Hematopoietic multipotent progenitor cell treated with erythropoietin and hydrocortisone succinate and interleukin-3 and kit ligand, for 4 days (in vitro differentiated cells): ENCODE results near the gene CLDN7.
"Not testable (repeated sequence)": the region's sequence is repeated elsewhere in the genome, so short reads cannot be mapped to it uniquely, and the experiment has no call there.

ENCODE experiments used
- DNase-seq: peaks from one replicate; pipeline ENCODE4 v3.0.0-alpha.2; 2015

Gene CLDN7

DNA sequence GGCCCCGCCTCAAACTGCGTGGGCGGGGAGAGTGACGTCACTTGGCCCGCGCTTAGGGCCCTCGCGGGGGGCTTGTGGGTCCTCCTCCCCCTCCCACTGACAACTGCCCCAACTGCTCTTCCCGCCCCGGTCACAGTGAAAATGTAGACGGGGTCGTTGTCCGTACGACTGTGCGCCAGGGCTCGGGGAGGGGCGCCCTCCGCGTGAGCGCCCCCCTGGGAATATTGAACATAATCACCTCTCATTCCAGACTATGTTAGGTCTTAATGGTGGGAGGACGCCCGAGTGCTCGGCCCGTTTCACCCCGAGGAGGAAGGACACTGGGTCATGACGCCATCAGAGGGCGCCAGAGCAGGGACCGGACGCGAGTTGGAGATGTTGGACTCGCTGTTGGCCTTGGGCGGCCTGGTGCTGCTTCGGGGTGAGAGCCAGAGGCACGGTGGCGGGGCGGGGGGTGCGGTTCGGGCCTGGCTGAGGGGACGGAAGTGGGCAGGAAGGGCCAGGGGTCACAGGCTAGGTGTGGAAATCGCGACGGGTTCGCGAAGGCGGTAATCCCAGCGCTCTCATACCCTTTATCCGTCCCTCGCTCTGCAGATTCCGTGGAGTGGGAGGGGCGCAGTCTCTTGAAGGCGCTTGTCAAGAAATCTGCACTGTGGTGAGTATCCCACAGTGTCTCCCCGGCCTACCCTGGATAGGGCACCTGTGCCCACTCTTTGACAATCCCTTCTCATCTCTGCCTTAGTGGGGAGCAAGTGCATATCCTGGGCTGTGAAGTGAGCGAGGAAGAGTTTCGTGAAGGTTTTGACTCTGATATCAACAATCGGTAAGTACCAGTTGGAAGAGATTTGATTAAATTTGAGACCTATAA lies 9.9 kb downstream of the CLDN7 start, which contains the start of gene ELP5:
TSS of gene ELP5 (plus strand) at position 40 of the 868 bp plus-strand sequence. CDS start at position 376, 336 bp downstream.
- DNase-seq = peak; percentile 97

DNA sequence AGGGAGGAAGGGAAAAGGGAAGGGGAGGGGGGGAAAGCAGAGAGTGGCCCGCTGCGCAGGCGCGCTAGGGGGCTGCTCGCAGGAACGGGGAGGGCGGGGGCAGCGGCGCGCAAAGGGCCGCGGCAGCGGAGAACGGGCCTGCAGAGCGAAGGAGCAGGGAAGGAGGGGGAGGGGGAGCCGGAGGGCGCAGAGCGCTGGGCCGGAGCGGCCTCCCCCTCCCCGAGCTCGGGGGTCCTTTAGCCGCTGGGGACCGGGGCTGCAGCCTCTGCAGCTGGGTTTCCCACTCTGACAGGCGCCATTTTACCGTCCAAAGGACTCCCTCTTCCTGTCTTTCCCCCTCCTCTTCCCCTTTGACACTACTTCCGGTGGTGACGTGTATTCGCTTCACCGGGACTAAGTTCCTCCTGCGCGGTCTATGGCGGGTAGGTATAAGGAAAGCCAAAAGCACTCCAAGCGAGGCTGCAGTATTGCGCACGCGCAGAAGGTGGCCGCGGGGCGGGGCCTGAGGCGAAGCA lies 10.6 kb downstream of the CLDN7 start, which contains the start of gene CTDNEP1:
TSS of gene CTDNEP1 (minus strand) at position 74 of the 515 bp plus-strand sequence. CDS start 438 bp downstream, outside the sequence.
- peak; percentile 100 for DNase-seq

DNA sequence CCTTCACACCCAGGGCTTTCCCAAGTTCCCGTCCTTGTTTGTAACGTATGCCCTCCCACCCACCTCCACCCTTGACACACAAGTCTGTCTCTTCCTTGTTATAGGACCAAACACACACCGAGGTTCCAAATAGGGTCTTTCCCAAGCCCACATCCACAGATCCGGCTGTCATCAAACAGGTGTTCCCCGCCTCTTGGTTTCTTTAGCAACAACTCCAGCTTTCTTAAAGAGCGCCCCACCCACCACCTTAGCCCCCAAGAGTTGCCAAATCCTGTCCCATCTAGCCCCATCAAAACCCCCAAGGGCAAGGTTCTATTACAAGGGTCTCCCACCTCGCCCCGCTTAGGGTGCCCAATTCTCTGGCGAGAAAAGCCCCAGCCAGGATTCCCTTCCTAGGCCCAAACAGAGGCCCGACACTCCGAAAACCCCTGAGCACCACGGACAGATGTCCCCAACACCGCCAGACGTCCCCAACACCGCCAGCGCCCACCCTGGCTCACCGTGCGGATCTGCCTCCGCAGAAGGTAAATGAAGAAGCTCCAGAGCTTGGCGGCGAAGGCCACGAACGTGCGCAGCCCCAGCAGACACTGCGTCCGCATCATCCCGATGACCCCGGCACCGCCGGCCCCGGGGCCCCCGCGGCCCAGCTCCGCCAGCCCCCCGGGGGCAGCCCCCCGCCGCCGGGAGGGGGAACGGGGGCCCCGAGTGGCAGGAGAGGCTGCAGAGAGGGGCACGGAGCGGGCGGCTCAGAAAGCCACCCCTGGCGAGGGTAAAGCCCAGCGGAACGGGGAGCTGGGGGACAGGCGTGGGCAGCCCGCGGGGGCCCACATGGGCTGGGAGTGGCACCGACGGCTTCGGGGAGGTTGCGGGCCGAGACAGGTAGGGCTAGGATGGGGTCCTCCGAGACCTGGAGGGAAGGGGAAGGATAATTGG lies 11.3 kb downstream of the CLDN7 start:
- DNase-seq = no peak

DNA sequence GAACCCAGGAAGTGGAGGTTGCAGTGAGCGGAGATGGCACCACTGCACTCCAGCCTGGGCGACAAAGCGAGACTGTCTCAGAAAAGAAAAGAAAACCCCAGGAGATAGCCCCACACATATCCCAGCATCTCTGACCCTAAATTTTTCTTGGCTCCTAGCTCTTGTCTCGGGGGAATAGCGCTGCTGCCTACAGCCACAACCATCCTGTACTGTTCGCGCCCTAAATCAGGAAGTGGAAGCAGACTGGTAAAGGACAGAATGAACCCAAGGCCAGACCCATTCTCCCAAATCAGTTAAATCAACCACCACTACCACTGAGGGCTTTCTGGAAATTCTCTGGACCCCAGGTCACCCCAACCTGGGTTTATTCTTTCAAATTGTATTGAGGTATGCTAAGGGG lies 12.4 kb downstream of the CLDN7 start:
- DNase-seq = peak; percentile 52

DNA sequence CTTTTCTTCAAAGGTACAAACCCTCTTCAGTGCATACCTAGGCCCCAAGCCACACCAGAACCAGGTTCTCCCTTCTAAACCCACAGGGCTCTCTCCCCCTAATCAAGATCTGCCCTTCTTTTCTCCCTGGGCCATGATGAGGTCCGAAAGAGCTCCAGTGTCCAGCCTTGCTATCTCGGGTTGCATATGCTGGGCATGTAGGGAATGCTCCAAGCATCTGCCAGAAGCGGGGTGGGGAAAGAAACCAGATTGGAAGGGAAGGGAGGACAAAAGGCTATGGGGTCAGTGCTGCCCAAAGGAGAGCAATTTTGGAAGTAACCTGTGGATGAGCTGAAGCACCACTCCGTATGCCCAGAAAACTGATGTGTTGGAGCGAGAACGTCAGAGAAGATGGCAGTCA lies 13.1 kb downstream of the CLDN7 start:
- no peak for DNase-seq

DNA sequence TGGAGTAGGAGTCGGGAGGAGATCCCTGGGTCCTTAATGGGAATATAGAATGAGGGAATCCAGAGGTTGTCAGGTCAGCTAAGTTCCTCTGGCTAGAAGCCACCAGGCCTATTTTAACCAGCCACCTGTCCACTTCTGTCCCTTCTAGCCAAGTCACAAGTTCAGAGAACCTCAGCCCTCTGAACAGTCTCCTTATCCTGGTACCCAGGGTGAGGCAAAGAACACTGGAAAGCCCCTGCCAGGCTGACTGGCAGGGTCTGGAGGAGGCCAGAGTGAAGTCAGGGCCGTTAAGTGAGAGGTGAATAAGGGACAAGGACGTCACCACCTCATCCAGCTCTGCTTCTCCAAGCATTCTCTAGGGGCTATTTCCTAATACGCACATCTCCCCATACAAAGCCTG lies 13.5 kb downstream of the CLDN7 start:
- DNase-seq = no peak

DNA sequence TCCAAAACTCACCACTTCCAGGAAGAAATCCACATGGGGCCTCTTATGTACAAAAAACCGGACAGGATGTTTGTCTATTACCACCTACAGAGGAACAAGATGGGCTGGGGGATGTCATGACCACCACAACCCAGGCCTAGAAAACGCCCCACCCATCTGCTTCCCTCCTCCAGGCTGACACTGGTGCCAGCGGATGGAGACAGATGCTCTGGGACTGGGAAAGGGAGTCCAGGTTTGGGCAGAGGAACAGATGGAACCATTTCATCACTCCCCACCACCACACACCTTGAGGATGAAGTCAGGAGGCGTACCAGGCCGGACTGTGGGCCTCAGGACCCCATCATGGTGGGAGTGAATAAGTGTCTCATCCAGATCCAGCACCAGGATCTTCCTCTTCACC lies 15.5 kb downstream of the CLDN7 start:
- DNase-seq = no peak

DNA sequence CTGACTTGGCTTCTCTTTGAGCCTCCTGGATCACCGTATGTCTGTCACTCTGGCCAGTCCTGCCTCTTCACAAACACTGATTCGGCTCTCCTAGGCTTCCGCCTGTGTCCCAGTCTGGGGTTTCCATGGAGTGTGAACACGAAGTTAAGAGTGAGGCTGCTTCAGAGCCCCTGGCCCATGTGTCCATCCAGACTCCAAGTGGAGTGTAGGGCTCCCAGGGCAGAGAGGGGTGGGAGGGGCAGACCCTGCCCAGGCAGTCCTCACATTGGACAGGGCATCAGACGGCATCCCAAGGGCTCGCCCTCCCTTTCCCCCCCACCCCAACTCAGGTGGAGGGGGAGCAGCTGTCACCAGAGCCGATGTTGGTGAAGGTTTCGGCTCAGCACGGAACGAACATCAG lies 18.4 kb downstream of the CLDN7 start:
- DNase-seq = not testable (repeated sequence)

DNA sequence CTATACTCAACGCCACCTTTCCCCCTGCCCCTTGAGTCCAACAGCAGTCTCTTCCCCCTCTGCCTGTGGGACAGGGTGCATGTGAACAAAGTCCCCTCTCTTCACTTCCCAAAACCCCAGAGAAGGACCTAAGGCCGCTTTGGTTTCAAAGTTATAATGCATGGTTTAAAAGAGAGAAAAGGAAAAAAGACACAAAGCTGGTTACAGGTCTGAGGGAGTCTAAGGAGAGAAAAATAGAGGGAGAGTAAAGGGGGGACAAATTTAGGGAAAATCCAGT lies 18.9 kb downstream of the CLDN7 start:
- DNase-seq = no peak

DNA sequence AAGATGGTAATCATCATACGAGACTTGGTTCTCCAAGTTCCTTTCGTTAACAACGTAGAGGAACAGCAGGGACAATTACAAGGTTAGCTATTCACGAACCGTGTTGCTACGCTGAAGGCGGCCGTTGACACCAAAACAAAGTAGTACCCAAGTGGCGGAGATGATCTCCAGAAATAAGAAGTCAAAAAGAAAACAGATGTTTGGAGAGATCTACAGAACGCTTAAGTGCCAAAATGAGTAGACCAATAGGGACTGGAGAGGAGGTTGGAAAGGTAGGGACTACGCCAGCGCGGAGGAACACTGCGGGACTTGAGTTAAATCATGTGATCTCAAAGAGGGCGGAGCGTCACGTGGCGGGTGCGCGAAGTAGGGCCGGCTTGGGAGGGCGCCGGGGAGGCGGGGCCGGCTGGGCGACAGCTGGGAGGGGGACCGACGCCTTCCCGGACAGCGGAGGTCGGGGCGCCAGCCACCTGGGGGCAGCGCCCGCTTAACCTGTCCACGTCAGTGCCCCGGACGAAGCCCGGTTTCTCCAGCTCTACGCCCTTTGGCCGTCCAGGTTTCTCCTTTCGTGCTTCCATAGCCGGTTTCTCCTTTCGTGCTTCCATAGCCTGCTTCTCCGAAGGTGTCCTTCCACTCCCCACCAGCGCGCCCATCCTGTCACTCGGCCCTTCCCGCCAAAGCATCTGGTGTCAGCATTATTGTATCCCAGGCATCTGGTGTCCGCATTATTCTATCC lies 19.4 kb downstream of the CLDN7 start:
- peak; percentile 97 for DNase-seq

DNA sequence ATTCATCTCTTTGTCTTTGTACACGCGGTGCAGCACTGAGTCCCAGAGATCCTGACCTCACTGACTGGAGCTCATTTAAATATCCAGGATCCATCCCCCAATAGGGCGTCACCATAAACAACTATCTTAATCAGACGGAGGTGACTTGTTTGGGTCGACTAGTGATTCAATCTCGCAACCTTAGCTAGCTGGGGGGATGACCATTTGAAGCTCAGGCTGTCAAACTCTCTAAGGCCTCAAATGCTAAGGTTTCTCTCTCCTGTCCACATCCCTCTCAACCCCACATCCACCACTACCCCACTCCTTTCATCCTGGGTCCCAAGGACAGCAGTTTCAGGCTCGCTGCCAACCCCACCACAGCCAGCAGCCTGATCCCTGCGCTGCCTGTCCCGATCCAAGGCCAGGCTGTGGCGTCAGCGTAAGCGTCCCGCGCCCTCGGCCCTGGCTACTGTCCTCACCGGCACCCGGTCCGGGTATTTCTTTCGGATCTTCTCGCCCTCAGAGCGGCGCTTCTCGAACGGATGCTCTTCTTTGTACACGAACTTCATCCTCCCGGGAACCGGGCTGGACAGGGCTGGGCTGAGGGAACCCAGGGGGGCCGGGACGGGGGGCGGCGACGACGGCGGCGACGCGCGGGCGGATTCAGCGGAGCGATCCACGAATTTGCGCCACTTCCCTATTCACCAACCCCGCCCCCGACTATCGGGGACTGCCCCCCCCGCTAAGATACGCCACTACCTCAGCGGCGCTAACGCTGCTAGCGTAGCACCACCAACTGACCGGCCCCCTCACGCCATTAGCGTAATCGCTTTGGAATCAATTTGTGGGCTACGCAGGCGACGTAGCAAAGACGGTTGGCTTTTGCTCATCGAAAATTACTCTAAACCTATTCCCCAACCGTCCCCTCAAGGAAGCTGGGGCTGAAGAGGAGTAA lies 20.2 kb downstream of the CLDN7 start, which contains the start of gene GABARAP:
TSS of gene GABARAP (minus strand) at position 667 of the 934 bp plus-strand sequence. CDS start at position 548, 119 bp downstream.
- peak; percentile 96 for DNase-seq

DNA sequence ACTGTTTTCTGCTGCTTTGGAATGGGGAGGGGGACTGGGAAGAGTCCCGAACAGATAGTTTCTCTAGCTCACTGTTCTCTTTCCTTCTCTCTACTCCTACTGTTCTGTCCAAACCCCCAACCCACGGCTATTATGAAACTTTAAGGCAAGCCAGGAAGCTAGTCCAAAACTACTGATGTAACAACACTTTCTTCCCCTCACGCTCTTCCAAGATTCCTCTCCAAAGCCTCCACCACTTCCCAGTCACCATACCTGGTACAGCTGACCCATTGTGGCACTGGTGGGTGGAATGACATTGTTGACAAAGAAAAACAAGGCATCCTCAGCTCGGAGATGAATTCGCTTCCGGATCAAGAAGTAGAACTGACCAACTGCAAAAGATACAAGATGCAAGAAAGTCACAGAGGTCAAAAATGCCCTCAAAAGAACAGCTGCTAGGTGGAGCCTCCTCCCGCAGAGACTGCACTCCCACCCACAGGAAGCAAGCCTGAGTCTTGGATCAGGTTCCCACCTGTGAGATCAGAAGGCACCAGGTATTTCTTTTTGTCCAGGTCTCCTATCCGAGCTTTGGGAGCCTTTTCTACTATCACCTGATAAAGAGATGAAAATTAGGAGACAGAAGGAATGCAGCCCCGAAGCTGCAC lies 21.1 kb downstream of the CLDN7 start:
- no peak for DNase-seq

DNA sequence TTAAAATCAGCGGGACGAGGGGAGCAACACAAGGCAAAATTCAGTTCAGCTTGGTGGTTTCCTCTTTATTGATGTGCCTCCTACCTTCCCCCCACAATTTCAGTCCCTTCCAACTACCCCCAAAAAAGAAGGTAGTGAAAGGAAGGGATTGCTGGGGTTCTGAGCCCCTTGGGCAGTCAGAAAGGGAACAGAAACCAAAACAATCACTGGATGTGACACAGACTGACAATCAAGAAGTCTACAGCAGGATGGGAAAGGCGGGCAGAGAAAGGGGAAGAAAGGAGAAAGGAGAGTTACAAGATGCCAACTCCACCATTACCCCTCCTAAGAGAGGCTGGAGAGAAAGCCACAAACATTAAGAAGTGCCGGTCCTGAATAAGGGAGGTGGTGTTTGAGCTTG lies 21.9 kb downstream of the CLDN7 start:
- no peak for DNase-seq

DNA sequence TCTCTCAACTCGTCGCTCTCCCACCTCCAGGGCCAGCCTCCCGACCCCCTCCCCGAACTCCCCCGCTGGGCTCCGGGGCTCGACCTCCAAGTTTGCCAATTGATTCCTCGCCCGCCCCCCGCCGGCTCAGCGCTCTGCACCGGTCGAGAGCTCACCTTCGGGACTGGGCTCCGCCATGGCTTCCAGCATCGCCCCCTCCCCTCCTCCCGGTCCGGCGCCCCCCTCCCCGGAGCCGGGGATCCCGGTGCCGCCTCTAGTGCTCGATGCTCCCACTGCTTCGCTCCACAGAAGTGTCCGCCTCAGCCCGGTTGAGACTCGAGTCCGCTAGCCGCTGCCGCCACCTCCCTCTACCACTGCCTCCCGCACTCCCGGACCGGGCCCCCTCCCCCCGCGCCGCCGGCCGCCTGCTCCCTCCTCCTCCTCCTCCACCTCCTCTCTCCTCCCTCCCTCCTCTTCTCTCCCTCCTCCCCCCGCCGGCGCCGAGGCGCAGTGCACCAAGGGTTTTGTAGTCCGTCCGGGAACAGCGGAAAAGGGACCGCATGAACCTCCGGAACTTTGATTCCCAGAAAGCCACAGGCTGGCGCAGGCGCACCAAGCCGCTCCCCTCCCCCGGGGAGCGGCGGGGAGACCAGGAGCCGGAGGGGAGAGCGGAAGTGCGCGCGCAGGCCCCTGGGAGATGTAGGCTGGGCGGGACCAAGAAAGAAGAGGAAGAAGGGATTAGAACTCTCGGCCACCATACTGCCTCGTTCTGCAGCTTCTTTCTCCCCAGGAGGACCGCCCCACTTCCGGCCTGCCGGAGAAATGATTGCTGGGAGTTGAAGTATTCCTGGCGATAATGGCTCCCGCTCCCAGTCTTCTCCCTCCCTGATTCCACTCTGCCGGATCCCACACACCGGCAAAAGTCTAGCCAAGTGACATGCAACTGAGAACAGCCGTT lies 22.9 kb downstream of the CLDN7 start, which contains the start of gene PHF23:
TSS of gene PHF23 (minus strand) at position 367 of the 937 bp plus-strand sequence. CDS start at position 189, 178 bp downstream.
- peak; percentile 100 for DNase-seq

DNA sequence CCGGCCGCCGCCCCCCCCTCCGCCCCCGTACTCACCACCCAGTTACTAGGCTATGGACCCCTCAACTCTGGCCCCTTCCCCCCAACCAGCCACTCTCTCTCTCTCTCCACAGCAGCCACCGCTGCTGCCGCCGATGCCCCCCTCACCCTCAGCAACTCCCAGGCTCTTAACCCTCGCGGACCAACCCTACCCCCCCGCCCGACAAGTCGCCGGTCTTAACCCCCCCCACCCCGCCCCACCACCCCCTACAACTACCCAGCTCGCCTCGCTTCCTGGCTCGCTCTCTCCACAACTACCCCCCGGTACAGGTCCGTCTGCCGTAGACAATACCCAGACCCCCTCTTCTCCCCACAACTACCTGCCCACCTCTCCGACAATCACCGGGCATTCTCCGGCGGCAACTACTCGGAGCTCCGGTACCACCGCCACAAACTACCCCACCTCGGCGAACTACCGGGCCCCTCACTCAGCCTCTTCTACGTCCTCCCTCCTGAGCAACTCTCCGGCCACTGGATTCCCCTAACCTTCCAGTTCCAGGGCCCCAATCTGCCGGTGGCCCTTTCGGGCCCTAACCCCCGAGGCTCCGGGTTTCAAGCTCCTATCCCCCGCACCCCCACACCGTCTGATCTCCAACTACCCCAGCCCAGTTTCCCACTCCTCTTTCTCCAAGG lies 23.7 kb downstream of the CLDN7 start:
- peak; percentile 77 for DNase-seq

DNA sequence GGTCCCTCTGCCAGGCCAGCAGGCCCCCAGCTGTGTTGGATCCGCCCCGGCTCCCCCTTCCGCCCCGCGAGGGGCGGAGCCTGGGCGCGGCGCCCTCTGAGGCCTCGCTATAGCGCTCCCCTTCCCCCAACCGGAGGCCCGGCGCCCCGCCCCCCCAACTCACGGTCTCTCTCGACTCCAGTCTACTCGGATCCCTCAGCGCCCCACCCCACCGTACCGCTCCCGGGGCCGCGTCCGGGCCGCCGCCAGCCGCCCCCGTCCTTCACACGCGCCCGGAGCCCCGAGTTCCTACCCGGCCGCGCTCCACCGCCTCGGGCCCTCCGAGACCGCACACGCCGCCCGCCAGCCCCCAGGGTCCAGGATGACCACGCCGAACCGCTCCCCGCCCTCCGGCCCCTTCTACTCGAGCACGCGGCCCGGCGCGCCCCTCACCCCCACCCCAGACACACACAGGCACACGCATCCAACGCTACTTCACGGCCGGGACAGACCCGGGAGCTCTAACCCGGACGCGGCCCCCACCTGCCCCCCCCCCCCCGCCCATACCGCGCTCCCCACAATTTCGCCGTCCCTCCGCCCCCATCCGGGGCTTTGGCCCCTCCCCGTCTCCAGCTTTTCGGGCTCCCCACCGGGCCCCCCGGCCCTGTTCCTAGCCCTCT lies 24.4 kb downstream of the CLDN7 start:
- DNase-seq = peak; percentile 93

DNA sequence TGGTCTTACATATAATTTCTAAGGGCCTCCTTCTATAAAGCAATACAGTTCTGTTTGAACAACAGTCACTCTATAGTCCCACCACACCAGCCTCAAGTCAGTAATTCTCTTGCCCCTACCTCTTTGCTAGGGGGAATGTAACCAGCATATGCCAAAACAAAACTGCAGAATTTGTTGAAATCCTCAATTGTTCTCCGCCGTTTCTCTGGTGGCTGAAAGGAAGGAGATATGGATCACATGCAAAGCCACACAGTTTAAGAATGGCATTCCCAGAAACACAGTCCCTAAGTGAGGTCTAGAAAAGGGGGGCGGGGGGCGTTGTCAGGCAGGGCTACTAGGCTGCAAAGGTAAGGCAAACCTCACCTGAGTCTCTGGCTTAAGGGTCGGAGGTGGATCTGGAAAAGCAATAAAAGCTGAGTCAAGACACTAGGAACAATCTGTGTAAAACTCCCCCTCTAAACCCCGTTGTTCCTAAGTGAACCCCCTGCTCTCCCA lies 25.0 kb downstream of the CLDN7 start:
- DNase-seq = no peak

DNA sequence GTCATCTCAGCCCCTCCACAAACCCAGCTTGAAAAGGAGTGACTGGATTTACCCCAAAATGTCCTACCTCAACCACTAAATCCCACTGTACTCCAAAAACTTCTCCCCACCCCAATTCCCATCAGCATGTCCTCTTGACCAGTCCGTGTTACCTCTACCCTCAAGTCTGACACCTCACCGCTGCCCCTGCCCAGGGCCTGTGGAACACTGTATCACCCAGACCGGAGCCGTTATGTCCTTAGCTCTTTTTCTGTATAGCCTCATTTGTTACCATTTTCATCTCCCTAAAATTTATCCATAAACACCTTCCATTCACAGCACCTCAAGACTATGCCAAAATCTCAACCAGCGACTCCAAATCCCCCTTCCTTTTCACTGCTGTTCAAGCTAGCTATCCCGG lies 25.5 kb downstream of the CLDN7 start:
- DNase-seq = no peak
